SK-N-SH (cell line): Measurements from ENCODE around the gene TBX6. TPM values are rescaled to one million over a fixed set of nuclear protein-coding genes. Genes with fewer than 3 reads are reported as not detected.

Source experiments
- CTCF ChIA-PET: fragments of 300-600, 350-600 bp; formaldehyde crosslinking; extraction: SDS; loops from one replicate; lab custom pipeline; 2021; lab: Yijun Ruan, JAX
- POLR2A ChIA-PET: fragments of 350-600 bp; sonication (Branson Sonifier 250); formaldehyde crosslinking; extraction: SDS; loops from one replicate; lab custom pipeline; 2020; ENCODE audit warnings: antibody characterized with exemption, inconsistent platforms; lab: Yijun Ruan, JAX
- DNase-seq: peaks from one replicate; pipeline ENCODE4 v3.0.0; 2012
- H2AFZ ChIP-seq: fragments of 200-600 bp; sonication (generic); 2 replicates; pipeline ENCODE4 v1.8.1; 2016; ENCODE audit warnings: antibody characterized with exemption, mild to moderate bottlenecking, low read depth
- H3F3A ChIP-seq: fragments of 200-600 bp; sonication (generic); replicated peaks from 2 replicates; pipeline ENCODE3; 2016; ENCODE audit warnings: antibody characterized with exemption, mild to moderate bottlenecking; ENCODE audit not compliant: insufficient read depth
- H3K27ac ChIP-seq, 2 experiments: fragments of 200-500 bp in 1 of 2; fragments of 200-600 bp in 1 of 2; sonication (Bioruptor generic) in 1 of 2; sonication (generic), shearing (Covaris generic) in 1 of 2; 2 replicates each; pipeline versions ENCODE4 v1.5.1 to v1.6.1; 2014 to 2016; ENCODE audit warnings: low read depth in 2 of 2, inconsistent platforms in 1 of 2, low read length in 1 of 2, mild to moderate bottlenecking in 1 of 2, mixed read lengths in 1 of 2
- H3K27me3 ChIP-seq: fragments of 200-600 bp; sonication (generic), shearing (Covaris generic); 2 replicates; pipeline ENCODE4 v1.6.1; 2016; ENCODE audit warnings: mixed run types; ENCODE audit not compliant: insufficient read depth
- H3K36me3 ChIP-seq, 2 experiments: fragments of 200-500 bp in 1 of 2; fragments of 200-600 bp in 1 of 2; sonication (Bioruptor generic) in 1 of 2; sonication (generic) in 1 of 2; replicated peaks in 1 of 2; 2 replicates each; pipeline versions ENCODE3 to v1.5.1; 2014 to 2016; ENCODE audit warnings: low read length in 1 of 2, mild to moderate bottlenecking in 1 of 2; ENCODE audit not compliant: insufficient read depth in 2 of 2, control insufficient read depth in 1 of 2
- H3K4me1 ChIP-seq, 2 experiments: fragments of 200-500 bp in 1 of 2; fragments of 200-600 bp in 1 of 2; sonication (Bioruptor generic) in 1 of 2; sonication (generic), shearing (Covaris generic) in 1 of 2; 2 replicates each; pipeline versions ENCODE4 v1.5.1 to v1.6.1; 2014 to 2016; ENCODE audit warnings: low read depth in 1 of 2, low read length in 1 of 2, mixed run types in 1 of 2; ENCODE audit not compliant: insufficient read depth in 2 of 2, control insufficient read depth in 1 of 2
- H3K4me2 ChIP-seq: fragments of 200-600 bp; sonication (generic), shearing (Covaris generic); 2 replicates; pipeline ENCODE4 v1.6.1; 2017; ENCODE audit warnings: mixed run types
- H3K4me3 ChIP-seq, 2 experiments: fragments of 200-500 bp in 1 of 2; fragments of 200-600 bp in 1 of 2; sonication (Bioruptor generic) in 1 of 2; sonication (generic), shearing (Covaris generic) in 1 of 2; 2 replicates each; pipeline versions ENCODE4 v1.5.1 to v1.8.1; 2014 to 2016; ENCODE audit warnings: low read depth in 2 of 2, inconsistent platforms in 1 of 2, low read length in 1 of 2, mild to moderate bottlenecking in 1 of 2, mixed read lengths in 1 of 2, moderate library complexity in 1 of 2
- H3K79me2 ChIP-seq: fragments of 200-600 bp; sonication (generic); 2 replicates; pipeline ENCODE4 v1.8.1; 2017; ENCODE audit warnings: mild to moderate bottlenecking; ENCODE audit not compliant: insufficient read depth
- H3K9ac ChIP-seq: fragments of 200-600 bp; sonication (generic); 2 replicates; pipeline ENCODE4 v1.6.1; 2017; ENCODE audit warnings: mixed run types
- H3K9me2 ChIP-seq: fragments of 200-600 bp; sonication (generic); 2 replicates; pipeline ENCODE4 v1.6.1; 2017; ENCODE audit warnings: mixed run types
- H3K9me3 ChIP-seq: fragments of 200-600 bp; sonication (generic); 2 replicates; pipeline ENCODE4 v1.6.1; 2017; ENCODE audit warnings: mixed run types, mild to moderate bottlenecking, moderate library complexity
- H4K20me1 ChIP-seq: fragments of 200-600 bp; sonication (generic); 2 replicates; pipeline ENCODE4 v1.6.1; 2017; ENCODE audit warnings: mild to moderate bottlenecking, mixed run types; ENCODE audit not compliant: insufficient read depth
- EP300 ChIP-seq, 2 experiments: IDR thresholded peaks; 2 replicates each; pipeline versions ENCODE4 v1.4.0 to v1.6.1; 2012; ENCODE audit warnings: borderline replicate concordance in 1 of 2, low read depth in 1 of 2, low read length in 1 of 2
- FOSL2 ChIP-seq: IDR thresholded peaks from 2 replicates; pipeline ENCODE4 v1.4.0; 2012; ENCODE audit warnings: low read depth, mild to moderate bottlenecking, moderate library complexity, borderline replicate concordance
- FOXJ3 ChIP-seq: sonication (generic); formaldehyde crosslinking; IDR thresholded peaks from 2 replicates; pipeline ENCODE4 v1.5.1; 2020; ENCODE audit warnings: mild to moderate bottlenecking, missing genetic modification reagents
- FOXM1 ChIP-seq: IDR thresholded peaks from 2 replicates; pipeline ENCODE4 v1.4.0; 2012; ENCODE audit warnings: low read depth, mild to moderate bottlenecking
- GABPA ChIP-seq: IDR thresholded peaks from 2 replicates; pipeline ENCODE4 v1.4.0; 2012; ENCODE audit warnings: low read depth, mild to moderate bottlenecking
- JUND ChIP-seq: IDR thresholded peaks from 2 replicates; pipeline ENCODE4 v1.4.0; 2012
- MXI1 ChIP-seq: IDR thresholded peaks from 2 replicates; pipeline ENCODE4 v1.6.1; 2012; ENCODE audit warnings: mild to moderate bottlenecking, low read depth, low read length, improper control_type of control experiment
- NFIC ChIP-seq: IDR thresholded peaks from 2 replicates; pipeline ENCODE4 v1.4.0; 2012; ENCODE audit warnings: borderline replicate concordance
- POLR2AphosphoS5 ChIP-seq: IDR thresholded peaks from 2 replicates; pipeline ENCODE4 v1.6.1; 2012; ENCODE audit warnings: low read depth, low read length
- RFX5 ChIP-seq: IDR thresholded peaks from 2 replicates; pipeline ENCODE4 v1.6.1; 2012; ENCODE audit warnings: mild to moderate bottlenecking, improper control_type of control experiment, low read length
- SMC3 ChIP-seq: IDR thresholded peaks from 2 replicates; pipeline ENCODE4 v1.6.1; 2012; ENCODE audit warnings: low read depth, low read length, improper control_type of control experiment
- TEAD4 ChIP-seq: IDR thresholded peaks from 2 replicates; pipeline ENCODE4 v1.4.0; 2012; ENCODE audit warnings: mild to moderate bottlenecking, borderline replicate concordance; ENCODE audit not compliant: insufficient read depth
- USF2 ChIP-seq: fragments of 150-350 bp; IDR thresholded peaks from 2 replicates; pipeline ENCODE4 v1.6.1; 2017; ENCODE audit warnings: antibody characterized with exemption, low read length, low read depth, borderline replicate concordance
- ZBTB33 ChIP-seq: IDR thresholded peaks from 2 replicates; pipeline ENCODE4 v1.4.0; 2012; ENCODE audit warnings: low read depth, borderline replicate concordance
- polyA plus RNA-seq, 3 experiments: library from polyadenylated mRNA; depleted of rRNA; stranded (reverse); fragments of >200 nt; gene quantifications; 2 replicates each; pipeline ENCODE4 v1.2.3, GENCODE V29; 2012
- TF ChIP-seq, protein P1 (sequence below): IDR thresholded peaks from 2 replicates; pipeline ENCODE4; 2012

The TBX6 gene
- polyA plus RNA-seq, 1 of the 3 experiments (the other 2 are of a cell fraction) = 0.18 TPM

DNA sequence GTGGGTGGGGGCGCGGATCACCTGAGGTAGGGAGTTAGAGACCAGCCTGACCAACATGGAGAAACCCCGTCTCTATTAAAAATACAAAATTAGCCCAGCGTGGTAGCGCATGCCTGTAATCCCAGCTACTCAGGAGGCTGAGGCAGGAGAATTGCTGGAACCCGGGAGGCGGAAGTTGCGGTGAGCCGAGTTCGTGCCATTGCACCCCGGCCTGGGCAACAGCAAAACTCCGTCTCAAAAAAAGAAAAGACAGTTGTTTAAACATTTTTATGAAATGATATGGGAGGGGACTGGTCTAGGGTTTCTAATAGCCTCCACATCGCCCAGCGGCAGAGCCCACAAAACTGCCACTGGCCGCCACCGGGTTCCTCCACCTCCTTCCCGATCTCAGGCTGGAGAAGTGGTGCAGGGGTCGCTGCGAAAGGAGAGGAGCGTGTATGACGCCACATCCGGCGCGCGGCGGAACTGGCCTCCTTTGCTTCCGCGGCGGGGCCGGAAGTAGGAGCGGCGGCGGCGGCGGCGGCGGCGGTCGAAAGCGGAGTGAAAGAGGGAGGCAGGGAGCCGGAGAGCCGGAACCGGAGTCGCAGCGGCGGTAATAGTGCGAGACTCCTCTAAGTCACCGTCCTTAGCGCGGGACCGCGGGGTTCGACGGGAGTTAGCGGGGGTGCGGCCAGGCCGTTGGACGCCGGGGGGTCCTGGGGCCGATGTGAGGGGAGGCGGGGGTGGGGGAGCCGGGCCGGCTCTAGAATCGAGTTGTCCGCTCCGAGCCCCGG, 16.0 kb downstream of the TBX6 start, which contains the start of gene PPP4C (continued):
- TF ChIP-seq EP300 (IDR thresholded peaks at IDR 0.05; ENCODE audit: borderline replicate concordance in 1 of 2, low read depth in 1 of 2, low read length in 1 of 2) (peak in 1 of 2 experiments; percentile 53; a peak in 1 of 4 replicates), JUND (no peak), TEAD4 (no peak), FOSL2 (no peak), SMC3 (no peak), NFIC (no peak), MXI1 (0 out of 2 replicates have a peak, but pooled peaks have one; percentile 16), RFX5 (no peak), GABPA (peak; percentile 95), USF2 (no peak)
- TF ChIP-seq, protein P1, sequence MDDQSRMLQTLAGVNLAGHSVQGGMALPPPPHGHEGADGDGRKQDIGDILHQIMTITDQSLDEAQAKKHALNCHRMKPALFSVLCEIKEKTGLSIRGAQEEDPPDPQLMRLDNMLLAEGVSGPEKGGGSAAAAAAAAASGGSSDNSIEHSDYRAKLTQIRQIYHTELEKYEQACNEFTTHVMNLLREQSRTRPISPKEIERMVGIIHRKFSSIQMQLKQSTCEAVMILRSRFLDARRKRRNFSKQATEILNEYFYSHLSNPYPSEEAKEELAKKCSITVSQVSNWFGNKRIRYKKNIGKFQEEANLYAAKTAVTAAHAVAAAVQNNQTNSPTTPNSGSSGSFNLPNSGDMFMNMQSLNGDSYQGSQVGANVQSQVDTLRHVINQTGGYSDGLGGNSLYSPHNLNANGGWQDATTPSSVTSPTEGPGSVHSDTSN = no peak

- no peak for TF ChIP-seq TEAD4
- TF ChIP-seq POLR2AphosphoS5 = no peak
- TF ChIP-seq FOXM1 = no peak
- no peak for TF ChIP-seq FOXJ3
- TF ChIP-seq ZBTB33 = no peak
- TF ChIP-seq FOSL2 = no peak
- no peak overlapping the region for H2AFZ ChIP-seq
- peaks cover 45 to 65% of the 10 kb centered on the region in 2 experiments for H3K36me3 ChIP-seq
- H4K20me1 ChIP-seq = peaks cover 59% of the 10 kb centered on the region
- peak overlapping the region; percentile 100 for H3K4me2 ChIP-seq
- H3K9me2 ChIP-seq = no peaks in the 10 kb centered on the region
- DNase-seq = no peak
- H3K9me3 ChIP-seq = no peaks in the 10 kb centered on the region
- H3K27me3 ChIP-seq = no peaks in the 10 kb centered on the region
- peaks cover 76% of the 10 kb centered on the region for H3F3A ChIP-seq
- H3K4me1 ChIP-seq = peaks cover 19 to 24% of the 10 kb centered on the region in 2 experiments
- H3K79me2 ChIP-seq = peaks cover 70% of the 10 kb centered on the region
- no peak overlapping the region for H3K4me3 ChIP-seq
- peak overlapping the region in 1 of 2 experiments; percentile 8; a peak in 1 of 4 replicates for H3K27ac ChIP-seq
- H3K9ac ChIP-seq = no peak overlapping the region
- ChIA-PET CTCF (interaction anchor here (1.4 to 1.9 kb wide), 3 partner anchors 9 to 39 kb away, joined by 4 to 8 read pairs (median 4); partner anchors contain the start of genes TBX6 and TLCD3B), POLR2A (interaction anchor here (0.6 kb wide), 1 partner anchor 21 kb away, joined by 3 read pairs; the partner anchor contains the start of gene TBX6)
Measured at GRCh38 chr16:30070490-30070889, 21.2 kb downstream of the TBX6 start.
